ENCODE data around the gene KCNB1.

The KCNB1 gene

DNA sequence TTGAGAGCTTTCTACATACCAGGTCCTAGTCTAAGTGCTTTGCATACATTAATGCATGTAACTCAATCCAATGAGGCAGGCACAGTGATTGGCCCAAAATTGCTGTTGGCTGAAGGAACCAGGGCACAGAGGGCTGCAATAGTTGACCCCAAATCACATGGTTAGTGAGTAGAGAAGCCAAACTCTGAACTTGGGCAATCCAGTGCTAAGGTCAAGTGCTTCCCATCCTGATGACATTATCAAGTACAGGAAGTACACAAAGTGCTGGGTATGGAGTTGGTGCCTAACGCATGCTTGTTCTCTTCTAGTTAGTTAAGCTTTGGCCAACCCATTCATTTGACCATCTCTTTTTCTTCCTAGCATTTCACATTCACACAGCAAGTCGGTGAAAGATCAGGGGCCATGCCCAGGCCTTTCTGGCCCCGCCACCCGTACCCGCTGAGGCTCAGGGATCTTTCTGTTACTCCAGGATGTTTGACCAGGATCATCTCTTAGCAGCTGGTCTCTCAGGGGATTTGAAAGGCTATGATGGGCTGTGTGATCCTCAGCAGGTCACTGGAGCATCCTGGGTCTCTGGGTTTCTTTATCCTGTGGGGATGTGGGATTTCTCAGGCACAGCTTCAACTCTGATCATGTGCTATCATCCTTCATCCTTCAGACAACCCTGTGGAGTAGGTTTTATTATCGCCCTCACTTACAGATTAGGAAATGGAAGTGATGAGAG lies 7.0 kb downstream of the KCNB1 start:
- Mint-ChIP-seq H3K36me3 (ENCODE audit: low read depth) (no peaks in the 10 kb centered on the region), H3K9me3 (no peaks in the 10 kb centered on the region), H3K4me3 (no peak overlapping the region), H3K27me3 (ENCODE audit: low read depth) (peaks cover 39% of the 10 kb centered on the region), H3K4me1 (no peaks in the 10 kb centered on the region), H3K27ac (no peak overlapping the region)
- no peak for TF ChIP-seq CTCF (IDR thresholded peaks at IDR 0.05; ENCODE audit: unreplicated experiment in 3 of 3)

DNA sequence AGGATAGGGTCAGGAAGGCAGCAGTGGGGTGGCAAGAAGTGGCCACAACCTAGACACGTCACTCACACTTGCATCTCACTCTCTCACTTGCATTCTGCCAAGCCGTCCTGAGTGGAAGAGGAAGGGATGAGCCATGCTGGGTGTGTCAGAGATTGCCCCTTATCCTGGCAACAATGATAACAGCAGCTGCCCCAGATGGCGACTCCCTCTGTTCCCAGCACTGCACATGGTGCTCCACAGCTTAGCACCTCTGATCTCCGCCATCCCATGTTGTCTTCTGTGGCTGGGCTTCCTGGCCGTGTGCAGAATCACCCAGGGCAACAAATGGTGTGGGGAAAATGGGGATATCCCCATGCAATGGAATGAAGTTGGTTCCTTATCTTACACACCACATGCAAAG lies 11.1 kb downstream of the KCNB1 start:
- Mint-ChIP-seq H3K4me1 (no peaks in the 10 kb centered on the region), H3K27ac (no peak overlapping the region), H3K9me3 (no peaks in the 10 kb centered on the region), H3K4me3 (no peak overlapping the region), H3K27me3 (ENCODE audit: low read depth) (peaks cover 39% of the 10 kb centered on the region), H3K36me3 (ENCODE audit: low read depth) (no peaks in the 10 kb centered on the region)
- no peak for TF ChIP-seq CTCF (IDR thresholded peaks at IDR 0.05; ENCODE audit: unreplicated experiment in 3 of 3)

- Mint-ChIP-seq H3K36me3 (ENCODE audit: low read depth) (no peaks in the 10 kb centered on the region), H3K27me3 (ENCODE audit: low read depth) (peaks cover 39% of the 10 kb centered on the region), H3K27ac (no peak overlapping the region), H3K9me3 (no peaks in the 10 kb centered on the region), H3K4me3 (no peak overlapping the region), H3K4me1 (no peaks in the 10 kb centered on the region)
- TF ChIP-seq CTCF (IDR thresholded peaks at IDR 0.05; ENCODE audit: unreplicated experiment in 3 of 3): no peak
These were observed 11.5 kb downstream of the KCNB1 start for GRCh38 chr20:49470922-49471321.

DNA sequence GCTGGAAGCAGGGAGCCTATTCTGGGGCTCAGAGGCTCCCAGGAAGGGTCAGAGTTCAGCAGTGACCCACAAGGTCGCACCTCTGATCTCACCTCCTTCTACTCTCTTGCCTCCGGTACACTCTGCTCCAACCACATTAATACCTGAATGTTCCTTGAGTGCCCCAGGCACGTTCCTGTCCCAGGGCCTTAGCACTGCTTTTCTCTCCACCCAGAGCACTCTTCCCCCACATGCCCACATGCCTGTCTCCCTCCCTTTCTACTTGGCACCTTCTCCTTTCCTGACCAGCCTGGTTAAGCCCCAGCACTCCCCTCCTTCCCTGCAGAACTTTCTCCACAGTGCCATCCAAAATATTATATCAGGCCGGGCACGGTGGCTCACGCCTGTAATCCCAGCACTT lies 13.4 kb downstream of the KCNB1 start:
- TF ChIP-seq CTCF (IDR thresholded peaks at IDR 0.05; ENCODE audit: unreplicated experiment in 3 of 3): no peak

GRCh38 chr20:49468412-49468811 lies 14.1 kb downstream of the KCNB1 start:
- H3K27me3 Mint-ChIP-seq (ENCODE audit: low read depth): peaks cover 25% of the 10 kb centered on the region
- H3K36me3 Mint-ChIP-seq (ENCODE audit: low read depth): no peaks in the 10 kb centered on the region
- no peak overlapping the region for H3K27ac Mint-ChIP-seq
- H3K4me1 Mint-ChIP-seq: no peaks in the 10 kb centered on the region
- H3K4me3 Mint-ChIP-seq: no peak overlapping the region
- no peaks in the 10 kb centered on the region for H3K9me3 Mint-ChIP-seq
- TF ChIP-seq CTCF (IDR thresholded peaks at IDR 0.05; ENCODE audit: unreplicated experiment in 3 of 3): no peak

More for the DNA sequence above, 13.4 kb downstream of the KCNB1 start:
- H3K4me3 Mint-ChIP-seq: no peak overlapping the region
- no peak overlapping the region for H3K27ac Mint-ChIP-seq
- H3K9me3 Mint-ChIP-seq: no peaks in the 10 kb centered on the region
- H3K4me1 Mint-ChIP-seq: no peaks in the 10 kb centered on the region
- peaks cover 26% of the 10 kb centered on the region for H3K27me3 Mint-ChIP-seq (ENCODE audit: low read depth)
- no peaks in the 10 kb centered on the region for H3K36me3 Mint-ChIP-seq (ENCODE audit: low read depth)

Data from nephron (organoid).